ENCODE measurements around the gene SMAD3. TPM values are rescaled to one million over a fixed set of nuclear protein-coding genes. Genes with fewer than 3 reads are reported as not detected.

SMAD3 gene
- total and polyA plus RNA-seq, 2 of the 8 experiments (the other 6 are each of a cell fraction or from before 2014, with no cell fraction given), result 10.1 to 12.4 TPM

GRCh38 chr15:67172172-67172571, 106.8 kb downstream of the SMAD3 start (continued):
- TF ChIP-seq CHD7 (IDR thresholded peaks at IDR 0.05; ENCODE audit: insufficient replicate concordance, low read length) (no peak), CBX8 (IDR thresholded peaks at IDR 0.05; ENCODE audit: borderline replicate concordance, low read depth, low read length) (no peak), KDM4A (IDR thresholded peaks at IDR 0.05; ENCODE audit: low read depth, low read length, severe bottlenecking) (no peak), SP1 (IDR thresholded peaks at IDR 0.05; ENCODE audit: low read depth, low read length) (no peak), GTF2F1 (IDR thresholded peaks at IDR 0.05; ENCODE audit: borderline replicate concordance, low read depth, low read length) (no peak), NRF1 (IDR thresholded peaks at IDR 0.05; ENCODE audit: low read depth, low read length) (no peak), TBP (IDR thresholded peaks at IDR 0.05; ENCODE audit: low read depth, low read length) (no peak), POLR2AphosphoS5 (IDR thresholded peaks at IDR 0.05; ENCODE audit: low read depth, low read length) (no peak), POLR2A (IDR thresholded peaks at IDR 0.05; ENCODE audit: control extremely low read depth in 1 of 2, low read depth in 2 of 2, low read length in 2 of 2) (no peak), BCL11A (IDR thresholded peaks at IDR 0.05; ENCODE audit: low read depth in 2 of 2, low read length in 2 of 2) (no peak), CHD2 (IDR thresholded peaks at IDR 0.05; ENCODE audit: low read length) (no peak), ZNF274 (IDR thresholded peaks at IDR 0.05; ENCODE audit: borderline replicate concordance, extremely low read depth, low read length) (no peak)
- TF ChIP-seq, protein P1, sequence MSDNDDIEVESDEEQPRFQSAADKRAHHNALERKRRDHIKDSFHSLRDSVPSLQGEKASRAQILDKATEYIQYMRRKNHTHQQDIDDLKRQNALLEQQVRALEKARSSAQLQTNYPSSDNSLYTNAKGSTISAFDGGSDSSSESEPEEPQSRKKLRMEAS (IDR thresholded peaks at IDR 0.05), result no peak

Measured in H1 (cell line).